ENCODE measurements around the gene MIB2. TPM values are rescaled to one million over a fixed set of nuclear protein-coding genes. Genes with fewer than 3 reads are reported as not detected.
"Not testable (repeated sequence)": the region's sequence is repeated elsewhere in the genome, so short reads cannot be mapped to it uniquely, and the experiment has no call there.

Gene MIB2
- total RNA-seq, 1 donor from 2014 or later: 108 TPM

DNA sequence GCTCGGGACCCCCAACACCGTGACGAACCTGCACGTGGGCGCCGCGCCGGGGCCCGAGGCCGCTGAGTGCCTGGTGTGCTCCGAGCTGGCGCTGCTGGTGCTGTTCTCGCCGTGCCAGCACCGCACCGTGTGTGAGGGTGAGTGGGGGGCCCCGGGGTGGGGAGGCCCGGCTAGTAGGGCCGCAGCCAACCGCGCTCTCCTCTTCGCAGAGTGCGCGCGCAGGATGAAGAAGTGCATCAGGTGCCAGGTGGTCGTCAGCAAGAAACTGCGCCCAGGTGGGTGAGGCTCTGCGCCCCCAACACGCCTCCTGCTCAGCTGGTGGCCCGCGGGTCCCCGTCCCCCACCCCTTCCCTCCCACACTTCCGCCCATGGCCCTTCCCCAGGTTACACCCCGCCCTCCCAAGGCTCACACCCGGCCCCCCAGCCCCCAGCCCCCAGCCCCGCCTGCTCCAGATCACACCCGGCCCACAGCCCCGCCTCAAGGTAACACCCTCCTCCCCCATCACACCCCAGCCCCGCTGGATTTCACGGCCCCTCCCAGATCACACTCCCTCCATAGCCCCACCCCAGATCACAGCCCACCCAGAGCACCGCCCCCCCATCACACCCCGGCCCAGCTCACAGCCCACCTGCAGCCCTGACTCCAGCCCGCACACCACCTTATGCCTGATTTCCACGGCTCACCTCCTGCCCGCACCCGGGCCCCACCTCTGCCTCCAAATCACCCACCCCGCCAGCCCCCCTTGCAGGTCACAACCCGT is 14.3 kb downstream of the MIB2 start:
- Mint-ChIP-seq H3K27ac (ENCODE audit: unreplicated experiment) (no peak overlapping the region), H3K4me3 (ENCODE audit: unreplicated experiment) (no peak overlapping the region), H3K4me1 (ENCODE audit: unreplicated experiment) (peaks cover 2% of the 10 kb centered on the region), H3K9me3 (ENCODE audit: unreplicated experiment) (no peaks in the 10 kb centered on the region), H3K36me3 (ENCODE audit: unreplicated experiment) (no peaks in the 10 kb centered on the region), H3K27me3 (ENCODE audit: unreplicated experiment) (no peaks in the 10 kb centered on the region)
- no peak for DNase-seq (ENCODE audit: extremely low spot score, unreplicated experiment)
- TF ChIP-seq, protein P1, sequence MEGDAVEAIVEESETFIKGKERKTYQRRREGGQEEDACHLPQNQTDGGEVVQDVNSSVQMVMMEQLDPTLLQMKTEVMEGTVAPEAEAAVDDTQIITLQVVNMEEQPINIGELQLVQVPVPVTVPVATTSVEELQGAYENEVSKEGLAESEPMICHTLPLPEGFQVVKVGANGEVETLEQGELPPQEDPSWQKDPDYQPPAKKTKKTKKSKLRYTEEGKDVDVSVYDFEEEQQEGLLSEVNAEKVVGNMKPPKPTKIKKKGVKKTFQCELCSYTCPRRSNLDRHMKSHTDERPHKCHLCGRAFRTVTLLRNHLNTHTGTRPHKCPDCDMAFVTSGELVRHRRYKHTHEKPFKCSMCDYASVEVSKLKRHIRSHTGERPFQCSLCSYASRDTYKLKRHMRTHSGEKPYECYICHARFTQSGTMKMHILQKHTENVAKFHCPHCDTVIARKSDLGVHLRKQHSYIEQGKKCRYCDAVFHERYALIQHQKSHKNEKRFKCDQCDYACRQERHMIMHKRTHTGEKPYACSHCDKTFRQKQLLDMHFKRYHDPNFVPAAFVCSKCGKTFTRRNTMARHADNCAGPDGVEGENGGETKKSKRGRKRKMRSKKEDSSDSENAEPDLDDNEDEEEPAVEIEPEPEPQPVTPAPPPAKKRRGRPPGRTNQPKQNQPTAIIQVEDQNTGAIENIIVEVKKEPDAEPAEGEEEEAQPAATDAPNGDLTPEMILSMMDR (IDR thresholded peaks at IDR 0.05): no peak

DNA sequence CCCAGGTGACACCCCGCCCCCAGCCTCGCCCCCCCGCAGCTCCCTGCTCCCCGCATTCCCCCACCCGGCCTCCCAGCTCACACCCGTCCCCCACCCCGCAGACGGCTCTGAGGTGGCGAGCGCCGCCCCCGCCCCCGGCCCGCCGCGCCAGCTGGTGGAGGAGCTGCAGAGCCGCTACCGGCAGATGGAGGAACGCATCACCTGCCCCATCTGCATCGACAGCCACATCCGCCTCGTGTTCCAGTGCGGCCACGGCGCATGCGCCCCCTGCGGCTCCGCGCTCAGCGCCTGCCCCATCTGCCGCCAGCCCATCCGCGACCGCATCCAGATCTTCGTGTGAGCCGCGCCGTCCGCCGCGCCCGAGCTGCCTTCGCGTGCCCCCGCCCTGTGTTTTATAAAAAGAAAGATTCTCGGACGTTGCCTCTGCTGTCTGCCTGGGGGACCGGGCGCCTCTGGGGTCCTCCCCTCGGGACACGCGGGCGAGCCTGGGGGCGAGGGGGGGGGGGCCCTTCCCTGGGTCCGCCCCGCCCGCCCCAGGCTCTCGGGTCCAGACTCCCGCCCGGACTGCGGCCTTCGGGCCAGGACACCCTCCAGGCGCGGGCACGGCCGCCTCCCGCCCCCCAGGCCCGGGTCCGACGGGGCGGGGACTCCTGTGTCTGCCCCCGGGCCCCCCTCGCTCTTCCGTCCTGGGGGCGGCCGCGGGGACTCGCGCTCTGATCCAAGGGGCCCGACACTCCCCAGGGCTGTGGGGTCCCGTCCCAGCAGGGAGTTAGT is 15.1 kb downstream of the MIB2 start:
- H3K9me3 Mint-ChIP-seq (ENCODE audit: unreplicated experiment): no peaks in the 10 kb centered on the region
- no peak overlapping the region for H3K27ac Mint-ChIP-seq (ENCODE audit: unreplicated experiment)
- peaks cover 2% of the 10 kb centered on the region for H3K4me1 Mint-ChIP-seq (ENCODE audit: unreplicated experiment)
- no peaks in the 10 kb centered on the region for H3K36me3 Mint-ChIP-seq (ENCODE audit: unreplicated experiment)
- H3K4me3 Mint-ChIP-seq (ENCODE audit: unreplicated experiment): no peak overlapping the region
- H3K27me3 Mint-ChIP-seq (ENCODE audit: unreplicated experiment): no peaks in the 10 kb centered on the region
- TF ChIP-seq, protein P1 (IDR thresholded peaks at IDR 0.05): no peak
- DNase-seq (ENCODE audit: extremely low spot score, unreplicated experiment): no peak

DNA sequence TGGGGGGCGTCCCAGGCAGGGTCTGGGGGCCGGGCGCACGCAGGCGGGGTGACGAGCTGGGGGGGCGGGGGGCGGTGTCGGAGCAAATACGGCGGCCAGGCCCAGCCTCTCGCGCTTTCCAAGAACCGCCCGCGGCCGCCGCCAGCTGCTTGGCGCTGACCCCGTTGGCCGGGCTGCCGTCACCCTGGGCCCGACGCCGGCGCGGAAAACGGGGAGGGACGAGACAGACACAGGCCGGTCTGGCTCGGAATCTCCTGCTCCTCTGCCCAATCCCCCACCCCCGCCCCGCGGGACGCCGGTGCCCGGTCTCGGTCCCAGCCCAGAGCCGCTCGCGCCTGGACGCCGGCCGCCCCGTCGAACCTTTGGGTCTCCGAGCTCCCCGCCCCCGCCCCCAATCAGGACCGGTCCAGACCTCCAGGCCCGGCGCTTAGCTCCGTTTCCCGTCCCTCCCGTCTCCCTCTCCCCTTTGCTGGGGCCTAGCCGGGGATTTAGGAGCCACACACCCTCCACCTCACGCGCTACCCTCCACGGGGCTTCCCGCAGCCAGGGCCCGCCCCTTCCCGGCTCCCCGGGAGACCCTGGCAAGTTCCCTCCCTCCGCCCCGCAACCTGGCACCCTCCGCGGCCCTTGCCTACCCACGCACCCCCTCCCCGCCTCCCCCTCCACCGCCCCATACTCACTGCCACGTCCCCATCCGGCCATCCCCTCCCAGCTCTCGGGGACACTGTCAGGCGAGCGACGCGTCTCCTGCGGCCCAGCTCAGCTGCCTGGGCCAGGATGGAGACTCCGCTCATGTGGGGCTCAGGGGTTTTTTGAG is 15.9 kb downstream of the MIB2 start:
- Mint-ChIP-seq H3K4me3 (ENCODE audit: unreplicated experiment) (no peak overlapping the region), H3K4me1 (ENCODE audit: unreplicated experiment) (peaks cover 2% of the 10 kb centered on the region)
- no peak for DNase-seq (ENCODE audit: extremely low spot score, unreplicated experiment)

DNA sequence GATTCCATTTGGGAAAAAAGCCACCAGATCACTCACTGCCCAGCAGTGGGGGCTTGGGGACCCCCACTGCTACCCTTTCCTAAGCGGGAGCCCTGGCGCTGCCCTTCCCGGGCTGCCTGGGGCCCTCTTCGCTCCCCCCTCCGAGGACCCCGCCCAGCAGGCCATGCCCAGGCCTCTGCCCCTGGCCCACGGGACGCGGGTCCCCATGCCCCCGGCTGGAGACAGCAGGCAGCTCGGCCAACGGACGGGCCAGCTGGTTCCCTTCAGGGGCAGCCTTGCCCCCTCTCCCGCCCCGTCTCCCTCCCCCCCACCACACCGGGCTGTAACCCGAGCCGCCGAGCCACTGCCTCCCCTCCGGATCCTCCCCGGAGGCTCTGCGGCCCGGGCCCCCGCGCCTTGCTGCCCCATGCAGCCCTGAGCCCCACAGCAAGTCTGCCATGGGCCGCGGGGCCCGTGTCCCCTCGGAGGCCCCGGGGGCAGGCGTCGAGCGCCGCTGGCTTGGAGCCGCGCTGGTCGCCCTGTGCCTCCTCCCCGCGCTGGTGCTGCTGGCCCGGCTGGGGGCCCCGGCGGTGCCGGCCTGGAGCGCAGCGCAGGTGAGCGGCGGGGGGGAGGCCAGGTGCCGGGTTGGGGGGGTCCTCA is 16.6 kb downstream of the MIB2 start, which contains the start of gene MMP23B:
TSS of gene MMP23B (plus strand) at position 392 of the 639 bp plus-strand sequence. CDS start at position 438, 46 bp downstream.
- DNase-seq (ENCODE audit: extremely low spot score, unreplicated experiment): no peak
- Mint-ChIP-seq H3K27me3 (ENCODE audit: unreplicated experiment) (no peaks in the 10 kb centered on the region), H3K4me3 (ENCODE audit: unreplicated experiment) (no peak within 1 kb of the TSS), H3K27ac (ENCODE audit: unreplicated experiment) (no peak within 1 kb of the TSS), H3K36me3 (ENCODE audit: unreplicated experiment) (no peaks in the 10 kb centered on the region), H3K4me1 (ENCODE audit: unreplicated experiment) (peaks cover 2% of the 10 kb centered on the region), H3K9me3 (ENCODE audit: unreplicated experiment) (no peaks in the 10 kb centered on the region)
- TF ChIP-seq, protein P1 (IDR thresholded peaks at IDR 0.05): no peak

More for the DNA sequence above, 15.9 kb downstream of the MIB2 start:
- Mint-ChIP-seq H3K27ac (ENCODE audit: unreplicated experiment) (no peak overlapping the region), H3K36me3 (ENCODE audit: unreplicated experiment) (no peaks in the 10 kb centered on the region), H3K9me3 (ENCODE audit: unreplicated experiment) (no peaks in the 10 kb centered on the region), H3K27me3 (ENCODE audit: unreplicated experiment) (no peaks in the 10 kb centered on the region)
- TF ChIP-seq, protein P1 (IDR thresholded peaks at IDR 0.05): no peak

DNA sequence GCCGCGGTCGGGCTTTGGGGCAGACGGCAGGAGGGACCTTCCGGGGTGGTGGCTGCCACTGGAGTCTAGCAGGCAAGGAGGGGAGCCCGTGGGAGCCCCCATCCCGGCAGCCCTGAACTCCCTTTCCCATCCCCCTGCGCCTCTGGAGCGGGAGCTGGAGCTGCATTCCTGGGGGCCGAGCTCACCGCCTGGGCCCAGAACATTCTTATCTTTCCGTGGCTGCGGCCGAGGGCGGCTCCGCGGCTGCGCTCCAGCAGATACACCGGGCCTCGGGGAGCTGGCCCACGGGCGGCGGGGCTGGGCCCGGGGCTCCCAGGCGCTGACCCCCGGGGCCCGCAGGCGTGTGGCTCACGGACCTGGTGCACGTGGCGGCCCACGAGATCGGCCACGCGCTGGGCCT is 18.1 kb downstream of the MIB2 start:
- not testable (repeated sequence) for H3K27me3 Mint-ChIP-seq (ENCODE audit: unreplicated experiment); H3K36me3 Mint-ChIP-seq (ENCODE audit: unreplicated experiment); H3K4me1 Mint-ChIP-seq (ENCODE audit: unreplicated experiment); H3K27ac Mint-ChIP-seq (ENCODE audit: unreplicated experiment); DNase-seq (ENCODE audit: extremely low spot score, unreplicated experiment); H3K9me3 Mint-ChIP-seq (ENCODE audit: unreplicated experiment); H3K4me3 Mint-ChIP-seq (ENCODE audit: unreplicated experiment)

DNA sequence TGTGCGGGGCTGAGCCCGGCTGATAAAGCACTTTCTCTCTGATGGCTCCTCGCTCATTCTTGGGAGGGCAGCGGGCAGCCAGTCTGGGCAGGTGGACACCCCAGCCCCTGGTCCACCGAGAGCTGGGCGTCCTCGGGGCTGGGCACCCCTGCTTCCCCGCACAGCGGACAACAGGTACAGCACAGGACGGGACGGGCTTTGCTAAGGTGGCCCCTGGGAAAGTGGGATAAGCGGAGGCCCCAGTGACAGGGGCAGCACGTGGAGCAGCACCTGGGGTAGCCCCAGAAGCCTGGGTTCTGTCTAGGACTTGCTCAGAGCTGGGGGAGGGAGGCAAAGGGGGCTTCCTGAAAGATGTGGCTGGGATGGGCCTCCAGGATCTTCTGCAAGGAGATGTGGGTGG is 19.3 kb downstream of the MIB2 start:
- DNase-seq (ENCODE audit: extremely low spot score, unreplicated experiment); H3K36me3 Mint-ChIP-seq (ENCODE audit: unreplicated experiment): not testable (repeated sequence)

DNA sequence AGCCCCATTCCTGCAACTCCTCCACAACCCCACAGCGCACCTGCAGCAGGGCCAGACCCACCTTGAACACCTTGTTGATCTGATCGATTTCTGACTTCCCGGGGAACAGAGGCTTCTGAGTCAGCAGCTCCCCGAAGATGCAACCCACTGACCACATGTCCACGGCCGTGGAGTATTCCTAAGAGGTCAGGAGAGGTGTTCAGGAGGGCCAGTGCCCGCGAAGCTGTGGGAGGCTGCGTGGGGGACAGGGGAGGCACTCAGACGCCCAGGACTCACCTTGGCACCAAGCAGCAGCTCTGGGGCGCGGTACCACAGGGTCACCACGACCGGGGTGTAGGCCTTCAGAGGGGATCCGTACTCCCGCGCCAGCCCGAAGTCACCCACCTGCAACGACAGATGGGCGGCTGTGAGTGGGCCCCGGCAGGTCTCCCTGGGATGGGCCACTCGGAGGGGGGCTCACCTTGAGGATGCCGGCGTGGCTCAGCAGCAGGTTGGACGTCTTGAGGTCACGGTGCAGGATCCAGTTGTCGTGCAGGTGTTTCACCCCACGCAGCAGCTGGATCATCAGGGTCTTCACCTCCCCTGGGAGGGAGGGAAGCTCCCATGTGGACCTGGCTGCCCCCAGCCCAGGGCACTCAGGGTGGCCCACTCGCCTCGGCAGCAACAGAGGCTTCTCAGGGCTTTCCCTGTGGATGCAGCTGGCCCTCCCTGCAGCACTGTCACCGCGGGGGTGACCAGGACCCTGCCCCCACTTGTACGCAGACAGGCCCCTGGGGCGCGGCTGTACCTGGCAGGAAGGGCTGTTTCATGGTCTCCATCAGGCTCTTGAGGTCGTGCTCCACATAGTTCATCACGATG is 21.6 kb downstream of the MIB2 start:
- not testable (repeated sequence) for H3K4me1 Mint-ChIP-seq (ENCODE audit: unreplicated experiment); DNase-seq (ENCODE audit: extremely low spot score, unreplicated experiment); H3K9me3 Mint-ChIP-seq (ENCODE audit: unreplicated experiment); H3K27me3 Mint-ChIP-seq (ENCODE audit: unreplicated experiment); H3K36me3 Mint-ChIP-seq (ENCODE audit: unreplicated experiment); H3K27ac Mint-ChIP-seq (ENCODE audit: unreplicated experiment); H3K4me3 Mint-ChIP-seq (ENCODE audit: unreplicated experiment)

More for the DNA sequence above, 19.3 kb downstream of the MIB2 start:
- H3K27me3 Mint-ChIP-seq (ENCODE audit: unreplicated experiment); H3K4me3 Mint-ChIP-seq (ENCODE audit: unreplicated experiment); H3K9me3 Mint-ChIP-seq (ENCODE audit: unreplicated experiment); H3K27ac Mint-ChIP-seq (ENCODE audit: unreplicated experiment); H3K4me1 Mint-ChIP-seq (ENCODE audit: unreplicated experiment): not testable (repeated sequence)
